Neuronal stem cell (in vitro differentiated cells): ENCODE data around the gene ARHGEF5.

ENCODE experiments used
- DNase-seq: peaks from one replicate; pipeline ENCODE4 v3.0.0-alpha.2; 2013; ENCODE audit warnings: low spot score
- H2AFZ ChIP-seq: one replicate; pipeline ENCODE4 v1.6.1; 2013; ENCODE audit warnings: mild to moderate bottlenecking, low read length, inconsistent platforms
- H2AK5ac ChIP-seq: 2 replicates; pipeline ENCODE4 v1.6.1; 2013; ENCODE audit warnings: low read depth, mild to moderate bottlenecking, inconsistent platforms, low read length, moderate library complexity, mixed read lengths
- H2BK120ac ChIP-seq: 2 replicates; pipeline ENCODE4 v1.6.1; 2013; ENCODE audit warnings: low read depth, mild to moderate bottlenecking, inconsistent platforms, low read length, moderate library complexity, mixed read lengths
- H2BK12ac ChIP-seq: one replicate; pipeline ENCODE4 v1.6.1; 2013; ENCODE audit warnings: low read length, inconsistent platforms
- H2BK15ac ChIP-seq: 2 replicates; pipeline ENCODE4 v1.6.1; 2013; ENCODE audit warnings: mild to moderate bottlenecking, low read length, inconsistent platforms, mixed read lengths
- H2BK5ac ChIP-seq: one replicate; pipeline ENCODE4 v1.6.1; 2013; ENCODE audit warnings: inconsistent platforms, mild to moderate bottlenecking, low read length, moderate library complexity
- H3K14ac ChIP-seq: one replicate; pipeline ENCODE4 v1.6.1; 2013; ENCODE audit warnings: low read length, inconsistent platforms
- H3K18ac ChIP-seq: 2 replicates; pipeline ENCODE4 v1.6.1; 2013; ENCODE audit warnings: low read length, inconsistent platforms
- H3K23ac ChIP-seq: 2 replicates; pipeline ENCODE4 v1.6.1; 2013; ENCODE audit warnings: low read depth, mild to moderate bottlenecking, mixed read lengths, low read length, inconsistent platforms; ENCODE audit not compliant: poor library complexity
- H3K27ac ChIP-seq: replicated peaks from 3 replicates; pipeline ENCODE4 v1.5.1; 2013; ENCODE audit warnings: low read length, inconsistent platforms
- H3K27me3 ChIP-seq, 3 experiments: 2 replicates each; pipeline ENCODE4 v1.6.1; 2013; ENCODE audit warnings: low read length in 3 of 3, mild to moderate bottlenecking in 2 of 3, inconsistent platforms in 1 of 3, low read depth in 1 of 3, mixed read lengths in 1 of 3, moderate library complexity in 1 of 3; ENCODE audit not compliant: control insufficient read depth in 3 of 3, insufficient read depth in 3 of 3
- H3K36me3 ChIP-seq, 2 donors: replicated peaks in 1 of 2; 2 replicates each; pipeline ENCODE4 v1.6.1; 2013; ENCODE audit warnings: low read length in 2 of 2; ENCODE audit not compliant: control insufficient read depth in 2 of 2, insufficient read depth in 2 of 2
- H3K4ac ChIP-seq: 2 replicates; pipeline ENCODE4 v1.6.1; 2013; ENCODE audit warnings: inconsistent platforms, mild to moderate bottlenecking, low read length, moderate library complexity
- H3K4me1 ChIP-seq, 2 donors: 1 replicate in 1 of 2; 2 replicates in 1 of 2; pipeline ENCODE4 v1.6.1; 2013; ENCODE audit warnings: low read length in 2 of 2, low read depth in 1 of 2; ENCODE audit not compliant: control insufficient read depth in 2 of 2, insufficient read depth in 1 of 2
- H3K4me2 ChIP-seq: one replicate; pipeline ENCODE4 v1.6.1; 2013; ENCODE audit warnings: mild to moderate bottlenecking, low read length, inconsistent platforms; ENCODE audit not compliant: insufficient read depth, poor library complexity, severe bottlenecking
- H3K4me3 ChIP-seq, 2 donors: 2 replicates each; pipeline ENCODE4 v1.5.1; 2013; ENCODE audit warnings: low read length in 2 of 2, mild to moderate bottlenecking in 2 of 2, inconsistent platforms in 1 of 2, moderate library complexity in 1 of 2
- H3K79me1 ChIP-seq: one replicate; pipeline ENCODE4 v1.6.1; 2013; ENCODE audit warnings: low read depth, mild to moderate bottlenecking, inconsistent platforms, low read length, moderate library complexity
- H3K9ac ChIP-seq: one replicate; pipeline ENCODE4 v1.6.1; 2013; ENCODE audit warnings: mild to moderate bottlenecking, low read depth, low read length, inconsistent platforms; ENCODE audit not compliant: poor library complexity
- H3K9me3 ChIP-seq, 2 donors: replicated peaks in 1 of 2; 2 replicates each; pipeline versions ENCODE3 to v1.6.1; 2013; ENCODE audit warnings: low read length in 2 of 2, mild to moderate bottlenecking in 2 of 2, inconsistent platforms in 1 of 2, low read depth in 1 of 2, mixed read lengths in 1 of 2, moderate library complexity in 1 of 2; ENCODE audit not compliant: control insufficient read depth in 2 of 2, insufficient read depth in 1 of 2
- H4K8ac ChIP-seq: one replicate; pipeline ENCODE4 v1.6.1; 2013; ENCODE audit warnings: low read depth, mild to moderate bottlenecking, inconsistent platforms, low read length, moderate library complexity
- H4K91ac ChIP-seq: one replicate; pipeline ENCODE4 v1.6.1; 2013; ENCODE audit warnings: low read length, low read depth, mild to moderate bottlenecking, inconsistent platforms; ENCODE audit not compliant: poor library complexity
- WGBS, 2 donors: extraction: QIAGEN DNeasy Blood & Tissue Kit; methylation state at CpG; one replicate each; pipeline ENCODE4 v1.1.7; 2013; ENCODE audit warnings: missing lambda C conversion rate in 2 of 2, mixed read lengths in 1 of 2; ENCODE audit not compliant: insufficient read length in 2 of 2, insufficient replicate concordance in 1 of 2; ENCODE audit errors: extremely low coverage in 2 of 2; 5-methylcytosine and 5-hydroxymethylcytosine counted together

ARHGEF5 gene

DNA sequence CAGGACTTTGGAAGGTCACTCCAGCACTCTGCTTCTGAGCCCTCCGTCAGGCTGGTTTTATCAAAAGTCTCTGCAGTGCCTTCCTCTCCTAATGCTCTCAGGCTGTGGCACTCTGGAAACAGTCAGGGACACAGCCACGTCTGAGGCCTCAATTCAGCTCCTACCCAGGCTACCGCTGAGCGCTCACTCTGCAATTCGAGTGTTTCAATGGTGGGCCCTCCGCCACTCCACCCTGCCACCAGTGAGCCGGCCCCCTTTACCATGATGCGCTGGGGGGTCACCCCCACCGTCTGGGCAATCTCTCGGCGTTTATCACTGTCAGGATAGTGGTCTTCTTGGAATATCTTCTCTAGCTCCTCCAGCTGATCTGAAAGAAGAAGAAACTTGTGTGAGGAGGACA, 44.7 kb downstream of the ARHGEF5 start:
- H3K23ac ChIP-seq: no peak overlapping the region
- H3K9me3 ChIP-seq: peaks cover 0 to 2% of the 10 kb centered on the region in 2 donors
- no peak overlapping the region for H3K18ac ChIP-seq
- no peak overlapping the region for H3K14ac ChIP-seq
- no peak overlapping the region for H2AFZ ChIP-seq
- no peak overlapping the region for H2AK5ac ChIP-seq
- no peak overlapping the region for H3K4me2 ChIP-seq
- H3K4me3 ChIP-seq: no peak overlapping the region
- no peak overlapping the region for H3K4ac ChIP-seq
- H3K79me1 ChIP-seq: no peaks in the 10 kb centered on the region
- no peak overlapping the region for H2BK5ac ChIP-seq
- H3K4me1 ChIP-seq: no peaks in the 10 kb centered on the region
- no peak overlapping the region for H3K9ac ChIP-seq
- no peak for DNase-seq
- no peaks in the 10 kb centered on the region for H3K27me3 ChIP-seq
- H2BK15ac ChIP-seq: no peak overlapping the region
- no peak overlapping the region for H4K8ac ChIP-seq
- no peak overlapping the region for H4K91ac ChIP-seq
- H2BK120ac ChIP-seq: no peak overlapping the region
- no peaks in the 10 kb centered on the region for H3K36me3 ChIP-seq
- no peak overlapping the region for H3K27ac ChIP-seq
- H2BK12ac ChIP-seq: no peak overlapping the region
- no CpG with 5 or more reads among the region's 11 CpGs for WGBS, 2 donors

DNA sequence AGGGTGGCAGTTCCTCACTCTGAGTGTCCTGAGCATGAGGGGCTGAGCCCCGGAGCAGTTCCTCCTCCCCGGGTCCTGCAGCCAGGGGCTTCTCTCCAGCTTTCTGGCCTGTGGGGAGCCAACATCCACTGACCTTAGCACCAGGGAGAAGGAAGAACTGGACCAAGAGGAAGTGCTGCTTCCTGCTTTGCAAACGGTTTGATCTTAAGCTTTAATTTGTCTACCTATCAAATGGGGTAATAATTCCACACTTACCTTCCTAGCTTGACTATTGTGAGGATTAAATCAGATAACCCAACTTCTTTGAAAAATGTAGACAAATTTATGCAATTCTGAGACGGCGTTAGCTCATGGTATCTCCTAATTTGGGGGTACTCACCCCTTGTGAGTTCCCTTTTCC, 46.3 kb downstream of the ARHGEF5 start:
- no peak overlapping the region for H3K27ac ChIP-seq
- no peak overlapping the region for H4K91ac ChIP-seq
- no peak overlapping the region for H3K4ac ChIP-seq
- no peaks in the 10 kb centered on the region for H3K9me3 ChIP-seq
- no peaks in the 10 kb centered on the region for H3K79me1 ChIP-seq
- H2BK5ac ChIP-seq: no peak overlapping the region
- no peak overlapping the region for H2AFZ ChIP-seq
- no peak overlapping the region for H2BK12ac ChIP-seq
- H3K18ac ChIP-seq: no peak overlapping the region
- H3K36me3 ChIP-seq: no peaks in the 10 kb centered on the region
- H3K4me2 ChIP-seq: no peak overlapping the region
- H4K8ac ChIP-seq: no peak overlapping the region
- no peak overlapping the region for H3K9ac ChIP-seq
- H3K14ac ChIP-seq: no peak overlapping the region
- no peaks in the 10 kb centered on the region for H3K4me1 ChIP-seq
- WGBS, 2 donors: no CpG with 5 or more reads among the region's 5 CpGs
- H2BK120ac ChIP-seq: no peak overlapping the region
- no peak overlapping the region for H2AK5ac ChIP-seq
- no peak overlapping the region for H3K4me3 ChIP-seq
- H3K23ac ChIP-seq: no peak overlapping the region
- no peak for DNase-seq
- H3K27me3 ChIP-seq: no peaks in the 10 kb centered on the region
- no peak overlapping the region for H2BK15ac ChIP-seq

DNA sequence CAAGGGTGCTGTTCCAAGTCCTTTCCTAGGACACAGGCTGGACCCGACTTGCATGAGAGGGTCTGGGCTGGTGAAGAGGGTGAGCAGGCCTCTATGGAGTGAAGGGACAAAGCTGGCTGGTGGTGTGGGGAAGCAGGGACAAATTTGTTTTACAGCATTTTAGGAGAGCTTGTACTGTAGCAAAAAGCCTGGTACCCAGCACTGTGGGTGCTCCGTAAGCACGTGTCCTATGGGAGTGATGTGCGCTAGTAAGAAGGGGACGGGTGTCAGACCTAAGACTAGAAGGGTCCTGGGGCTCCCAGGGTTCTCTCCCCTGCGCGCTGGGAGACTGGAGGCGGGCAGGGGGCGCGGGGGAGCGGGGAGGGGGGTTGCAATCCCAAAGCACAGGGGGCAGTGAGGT, 47.9 kb downstream of the ARHGEF5 start:
- no peak overlapping the region for H3K4ac ChIP-seq
- no peaks in the 10 kb centered on the region for H3K79me1 ChIP-seq
- no peak overlapping the region for H2AK5ac ChIP-seq
- H2BK5ac ChIP-seq: no peak overlapping the region
- H3K4me2 ChIP-seq: no peak overlapping the region
- no peaks in the 10 kb centered on the region for H3K36me3 ChIP-seq
- WGBS, 2 donors: no CpG with 5 or more reads among the region's 11 CpGs
- no peak overlapping the region for H4K8ac ChIP-seq
- no peak overlapping the region for H3K23ac ChIP-seq
- H3K9ac ChIP-seq: no peak overlapping the region
- no peak overlapping the region for H4K91ac ChIP-seq
- no peak overlapping the region for H2BK12ac ChIP-seq
- DNase-seq: no peak
- H2BK120ac ChIP-seq: no peak overlapping the region
- no peak overlapping the region for H3K4me3 ChIP-seq
- H3K18ac ChIP-seq: no peak overlapping the region
- H3K14ac ChIP-seq: no peak overlapping the region
- H3K4me1 ChIP-seq: peaks cover 0 to 3% of the 10 kb centered on the region in 2 donors
- H3K9me3 ChIP-seq: no peaks in the 10 kb centered on the region
- no peaks in the 10 kb centered on the region for H3K27me3 ChIP-seq
- no peak overlapping the region for H2AFZ ChIP-seq
- H3K27ac ChIP-seq: no peak overlapping the region
- no peak overlapping the region for H2BK15ac ChIP-seq

DNA sequence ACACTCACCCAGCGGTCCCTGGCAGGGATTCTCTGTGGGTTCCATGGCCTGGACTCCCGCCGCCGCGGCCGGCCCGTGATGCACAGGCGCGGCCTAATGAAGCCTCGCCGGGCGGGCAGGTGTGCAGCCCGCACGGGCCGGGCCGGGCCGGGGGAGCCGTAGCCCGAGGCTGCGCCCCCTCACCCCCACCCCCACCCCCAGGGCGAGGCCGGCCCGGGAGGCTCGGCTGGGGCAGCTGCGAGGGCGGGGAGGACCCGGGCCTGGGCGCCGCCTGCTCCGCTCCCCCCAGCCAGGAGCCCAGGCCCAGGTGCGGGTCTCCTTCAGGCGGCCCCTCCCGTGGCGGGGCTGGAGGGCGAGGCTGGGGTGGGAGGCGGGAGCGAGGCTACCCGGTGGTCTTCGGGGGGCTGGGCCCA, 48.5 kb downstream of the ARHGEF5 start, which contains the start of gene NOBOX:
Gene NOBOX, minus strand, starts transcription at position 45 of the 413 bp plus-strand sequence.
- H3K18ac ChIP-seq: no peak within 1 kb of the TSS
- no peaks in the 10 kb centered on the region for H3K36me3 ChIP-seq
- peaks cover 0 to 3% of the 10 kb centered on the region in 2 donors for H3K4me1 ChIP-seq
- no peak within 1 kb of the TSS for H2BK12ac ChIP-seq
- no peak within 1 kb of the TSS for H3K4me2 ChIP-seq
- no peak for DNase-seq
- H3K27me3 ChIP-seq: no peaks in the 10 kb centered on the region
- H2BK120ac ChIP-seq: no peak within 1 kb of the TSS
- no peak within 1 kb of the TSS for H2BK15ac ChIP-seq
- no peak within 1 kb of the TSS for H2AK5ac ChIP-seq
- H3K27ac ChIP-seq: no peak within 1 kb of the TSS
- H2AFZ ChIP-seq: no peak within 1 kb of the TSS
- H3K79me1 ChIP-seq: no peaks in the 10 kb centered on the region
- no CpG with 5 or more reads among the region's 39 CpGs for WGBS, 2 donors
- no peaks in the 10 kb centered on the region for H3K9me3 ChIP-seq
- H3K14ac ChIP-seq: no peak within 1 kb of the TSS
- H3K9ac ChIP-seq: no peak within 1 kb of the TSS
- no peak within 1 kb of the TSS for H4K8ac ChIP-seq
- no peak within 1 kb of the TSS for H2BK5ac ChIP-seq
- H3K23ac ChIP-seq: no peak within 1 kb of the TSS
- H3K4me3 ChIP-seq: no peak within 1 kb of the TSS
- H4K91ac ChIP-seq: no peak within 1 kb of the TSS
- no peak within 1 kb of the TSS for H3K4ac ChIP-seq
